Measurements from ENCODE around the gene TGFA. TPM values are rescaled to one million over a fixed set of nuclear protein-coding genes. Genes with fewer than 3 reads are reported as not detected.

The TGFA gene
- total and polyA plus RNA-seq, 3 experiments from 2014 or later = 0.35 to 3.0 (median 0.42) TPM

DNA sequence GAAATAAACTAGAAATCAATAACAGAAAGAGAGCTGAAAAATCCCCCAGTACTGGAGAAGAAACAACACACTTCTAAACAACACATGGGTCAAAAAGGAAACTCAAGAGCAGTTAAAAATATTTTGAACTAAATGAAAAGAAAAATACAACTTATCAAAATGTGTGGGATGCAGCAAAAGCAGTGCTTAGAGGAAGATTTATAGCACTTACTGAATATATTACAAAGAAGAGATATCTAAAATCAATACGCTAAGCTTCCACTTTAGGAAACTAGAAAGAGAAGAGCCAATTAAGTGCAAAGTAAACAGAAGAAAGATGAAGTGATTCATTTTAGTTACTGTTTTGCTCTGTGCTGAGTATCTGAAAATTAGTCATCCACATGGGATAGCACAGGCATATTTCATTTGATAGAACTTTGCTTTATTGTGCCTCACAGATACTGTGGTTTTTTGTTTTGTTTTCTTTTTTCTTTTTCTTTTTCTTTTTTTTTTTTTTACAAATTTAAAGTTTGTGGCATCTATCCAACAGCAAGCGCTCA lies 17.0 kb downstream of the TGFA start:
- no peak overlapping the region for H3K4me3 Mint-ChIP-seq
- Histone ChIP-seq H3K4me3 (ENCODE audit: low read length) (no peak overlapping the region), H3K27me3 (ENCODE audit: insufficient read depth, low read length, poor library complexity, severe bottlenecking) (no peaks in the 10 kb centered on the region), H3K4me1 (ENCODE audit: insufficient read depth, low read length) (no peaks in the 10 kb centered on the region), H3K27ac (ENCODE audit: low read depth, low read length) (no peak overlapping the region), H3K9me3 (ENCODE audit: low read length) (no peaks in the 10 kb centered on the region), H3K36me3 (ENCODE audit: insufficient read depth, low read length) (no peaks in the 10 kb centered on the region)
- peaks cover 4 to 12% (median 8%) of the 10 kb centered on the region in 5 donors for H3K9me3 Mint-ChIP-seq
- H3K27ac Mint-ChIP-seq = no peak overlapping the region
- CTCF ChIA-PET = no interaction called here
- DNase-seq = no peak
- H3K36me3 Mint-ChIP-seq = peaks cover 0 to 18% (median 3%) of the 10 kb centered on the region in 3 donors
- POLR2A ChIA-PET = no interaction called here
- H3K27me3 Mint-ChIP-seq = peaks cover 0 to 25% of the 10 kb centered on the region in 2 donors
- peaks cover 0 to 4% (median 2%) of the 10 kb centered on the region in 3 donors for H3K4me1 Mint-ChIP-seq

DNA sequence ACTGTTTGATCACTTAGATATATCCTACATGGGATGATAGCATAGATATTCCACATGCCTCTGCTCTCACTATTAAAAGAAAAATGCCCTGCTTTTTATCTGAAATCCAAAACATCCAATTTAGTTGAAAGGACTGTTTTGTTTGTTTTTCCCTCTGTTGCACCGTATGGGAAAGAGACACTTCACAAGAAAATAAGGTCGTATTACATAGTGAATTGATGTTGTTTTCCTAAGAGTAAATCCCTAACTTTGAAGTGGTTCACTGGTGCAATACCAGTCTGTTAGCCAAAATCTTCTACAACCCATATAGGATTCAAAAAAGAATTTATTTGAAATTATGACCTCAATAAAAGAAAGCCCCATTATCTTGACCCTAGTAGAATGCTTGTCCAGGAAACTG lies 18.1 kb downstream of the TGFA start:
- H3K27me3 Mint-ChIP-seq = peaks cover 0 to 25% of the 10 kb centered on the region in 2 donors
- Histone ChIP-seq H3K27ac (ENCODE audit: low read depth, low read length) (no peak overlapping the region), H3K9me3 (ENCODE audit: low read length) (no peaks in the 10 kb centered on the region), H3K4me1 (ENCODE audit: insufficient read depth, low read length) (no peaks in the 10 kb centered on the region), H3K27me3 (ENCODE audit: insufficient read depth, low read length, poor library complexity, severe bottlenecking) (no peaks in the 10 kb centered on the region), H3K4me3 (ENCODE audit: low read length) (no peak overlapping the region), H3K36me3 (ENCODE audit: insufficient read depth, low read length) (no peaks in the 10 kb centered on the region)
- no peak for DNase-seq
- H3K4me3 Mint-ChIP-seq = no peak overlapping the region
- CTCF ChIA-PET = no interaction called here
- no peak overlapping the region for H3K27ac Mint-ChIP-seq
- H3K4me1 Mint-ChIP-seq = peaks cover 0 to 6% (median 2%) of the 10 kb centered on the region in 3 donors
- POLR2A ChIA-PET = no interaction called here
- peaks cover 4 to 12% (median 8%) of the 10 kb centered on the region in 5 donors for H3K9me3 Mint-ChIP-seq
- peaks cover 0 to 18% (median 3%) of the 10 kb centered on the region in 3 donors for H3K36me3 Mint-ChIP-seq

GRCh38 chr2:70534183-70534836 lies 19.3 kb downstream of the TGFA start:
- H3K36me3 Mint-ChIP-seq = peaks cover 0 to 18% (median 3%) of the 10 kb centered on the region in 3 donors
- peaks cover 0 to 29% of the 10 kb centered on the region in 2 donors for H3K27me3 Mint-ChIP-seq
- Histone ChIP-seq H3K4me1 (ENCODE audit: insufficient read depth, low read length) (no peaks in the 10 kb centered on the region), H3K36me3 (ENCODE audit: insufficient read depth, low read length) (no peaks in the 10 kb centered on the region), H3K9me3 (ENCODE audit: low read length) (no peaks in the 10 kb centered on the region), H3K27ac (ENCODE audit: low read depth, low read length) (no peak overlapping the region), H3K4me3 (ENCODE audit: low read length) (no peak overlapping the region), H3K27me3 (ENCODE audit: insufficient read depth, low read length, poor library complexity, severe bottlenecking) (no peaks in the 10 kb centered on the region)
- H3K27ac Mint-ChIP-seq = peak overlapping the region in 1 of 8 donors; percentile 4
- peaks cover 0 to 6% (median 2%) of the 10 kb centered on the region in 3 donors for H3K4me1 Mint-ChIP-seq
- no peak for DNase-seq
- CTCF ChIA-PET = no interaction called here
- no peak overlapping the region for H3K4me3 Mint-ChIP-seq
- peaks cover 4 to 12% (median 8%) of the 10 kb centered on the region in 5 donors for H3K9me3 Mint-ChIP-seq
- POLR2A ChIA-PET = no interaction called here

DNA sequence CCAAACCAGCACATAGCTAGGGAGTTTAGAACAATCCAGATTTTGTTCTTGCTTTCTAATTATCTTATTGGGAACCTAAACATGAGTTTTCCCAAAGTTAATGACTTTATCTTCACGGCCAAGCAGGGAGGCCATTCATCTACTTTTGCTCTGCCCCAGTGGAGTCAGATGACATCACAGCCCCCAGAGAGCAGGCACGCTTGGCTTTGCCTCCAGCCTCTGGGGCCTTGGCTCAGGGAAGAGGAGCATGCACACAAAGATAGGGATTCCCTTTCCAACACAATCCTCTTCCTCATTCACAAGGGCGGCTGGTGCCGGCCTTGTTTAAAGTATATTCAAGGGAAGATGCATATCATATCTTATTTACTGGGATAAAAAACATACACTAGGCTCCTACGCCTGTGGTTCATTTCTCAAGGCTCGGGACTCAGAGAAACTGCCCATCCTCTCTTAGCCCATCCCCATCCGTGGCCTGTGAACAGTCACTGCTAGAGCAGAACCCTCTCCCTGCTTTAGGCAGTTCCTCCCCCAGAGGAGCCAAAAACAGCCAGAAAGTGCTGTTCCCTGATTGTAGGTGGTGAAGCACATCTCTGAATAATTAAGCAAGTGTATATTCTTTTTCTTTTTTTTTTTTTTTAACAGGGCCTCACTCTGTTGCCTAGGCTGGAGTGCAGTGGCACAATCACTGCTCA lies 21.2 kb downstream of the TGFA start:
- H3K4me3 Mint-ChIP-seq = no peak overlapping the region
- CTCF ChIA-PET = no interaction called here
- Histone ChIP-seq H3K27me3 (ENCODE audit: insufficient read depth, low read length, poor library complexity, severe bottlenecking) (no peaks in the 10 kb centered on the region), H3K27ac (ENCODE audit: low read depth, low read length) (no peak overlapping the region), H3K4me1 (ENCODE audit: insufficient read depth, low read length) (no peaks in the 10 kb centered on the region), H3K9me3 (ENCODE audit: low read length) (no peaks in the 10 kb centered on the region), H3K36me3 (ENCODE audit: insufficient read depth, low read length) (no peaks in the 10 kb centered on the region), H3K4me3 (ENCODE audit: low read length) (no peak overlapping the region)
- peak overlapping the region in 2 of 8 donors; percentile 11 to 38 for H3K27ac Mint-ChIP-seq
- H3K4me1 Mint-ChIP-seq = peaks cover 0 to 6% (median 2%) of the 10 kb centered on the region in 3 donors
- H3K36me3 Mint-ChIP-seq = peaks cover 0 to 11% (median 0%) of the 10 kb centered on the region in 3 donors
- peaks cover 4 to 12% (median 8%) of the 10 kb centered on the region in 5 donors for H3K9me3 Mint-ChIP-seq
- POLR2A ChIA-PET = no interaction called here
- no peak for DNase-seq
- peaks cover 0 to 20% of the 10 kb centered on the region in 2 donors for H3K27me3 Mint-ChIP-seq

DNA sequence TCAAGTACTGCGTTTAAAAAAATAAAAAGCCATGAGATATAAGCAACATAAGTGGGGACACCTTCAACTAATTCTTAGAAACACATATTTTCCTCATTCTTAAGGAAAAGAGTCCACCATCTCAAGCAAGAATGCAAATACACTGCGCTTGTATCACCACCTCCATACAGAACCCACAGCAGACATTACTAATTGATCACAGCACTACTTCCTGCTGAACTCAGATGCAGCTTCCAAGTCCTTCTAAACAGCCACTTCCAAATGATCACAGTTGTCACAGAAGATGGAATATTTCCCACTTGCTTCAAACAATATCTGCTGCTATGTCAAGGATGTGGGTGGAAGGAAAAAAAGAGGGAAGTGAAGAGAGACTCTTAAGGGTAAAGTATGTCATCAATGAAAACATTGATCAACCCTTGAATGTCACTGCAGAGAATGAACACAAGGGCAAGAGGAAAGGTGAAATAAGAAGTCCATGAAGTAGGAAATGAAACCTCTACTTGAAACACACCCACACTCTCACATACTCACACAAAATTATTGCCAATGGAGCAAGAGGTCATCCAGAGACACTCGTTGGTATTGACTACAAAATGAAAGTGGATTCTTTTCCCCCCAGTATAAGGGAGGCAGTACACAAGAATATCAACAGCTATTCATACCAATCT lies 22.1 kb downstream of the TGFA start:
- H3K4me3 ChIP-seq (ENCODE audit: low read length) = no peak overlapping the region
- Mint-ChIP-seq H3K4me3 (no peak overlapping the region), H3K27me3 (peaks cover 0 to 20% of the 10 kb centered on the region in 2 donors), H3K9me3 (peaks cover 4 to 7% (median 6%) of the 10 kb centered on the region in 5 donors), H3K27ac (peak overlapping the region in 1 of 8 donors; percentile 61), H3K36me3 (peaks cover 0 to 10% (median 0%) of the 10 kb centered on the region in 3 donors), H3K4me1 (peaks cover 0 to 6% (median 2%) of the 10 kb centered on the region in 3 donors)
- no peak for DNase-seq
- CTCF ChIA-PET = no interaction called here
- POLR2A ChIA-PET = no interaction called here
- H3K9me3 ChIP-seq (ENCODE audit: low read length) = no peaks in the 10 kb centered on the region
- H3K27ac ChIP-seq (ENCODE audit: low read depth, low read length) = no peak overlapping the region
- H3K4me1 ChIP-seq (ENCODE audit: insufficient read depth, low read length) = no peaks in the 10 kb centered on the region
- H3K36me3 ChIP-seq (ENCODE audit: insufficient read depth, low read length) = no peaks in the 10 kb centered on the region
- no peaks in the 10 kb centered on the region for H3K27me3 ChIP-seq (ENCODE audit: insufficient read depth, low read length, poor library complexity, severe bottlenecking)

DNA sequence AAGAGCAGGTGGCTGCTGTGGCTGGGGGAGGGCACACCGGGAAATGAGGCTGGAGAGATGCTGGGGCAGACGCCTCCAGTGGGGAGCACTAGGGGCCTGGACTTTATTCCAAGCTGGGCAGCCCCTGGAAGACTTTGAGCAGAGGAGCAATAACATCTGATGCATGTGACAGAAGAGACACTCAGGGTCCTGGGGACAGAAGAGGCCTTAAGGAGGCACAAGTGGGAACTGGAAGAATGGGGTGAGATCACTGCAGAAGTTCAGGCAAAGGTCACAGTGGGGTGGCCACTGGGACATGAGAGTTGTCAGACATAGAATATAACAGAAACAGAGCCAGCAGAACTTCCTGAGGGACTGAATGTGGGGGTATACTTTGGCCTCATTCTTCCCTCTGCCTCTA lies 24.0 kb downstream of the TGFA start:
- H3K9me3 ChIP-seq (ENCODE audit: low read length) = no peaks in the 10 kb centered on the region
- ChIA-PET POLR2A (no interaction called here), CTCF (no interaction called here)
- H3K27ac Mint-ChIP-seq = peak overlapping the region in 4 of 8 donors; percentile 14 to 60 (median 38)
- H3K27ac ChIP-seq (ENCODE audit: low read depth, low read length) = no peak overlapping the region
- H3K4me1 Mint-ChIP-seq = peaks cover 5 to 13% (median 7%) of the 10 kb centered on the region in 3 donors
- H3K27me3 Mint-ChIP-seq = peaks cover 0 to 4% of the 10 kb centered on the region in 2 donors
- no peaks in the 10 kb centered on the region for H3K36me3 ChIP-seq (ENCODE audit: insufficient read depth, low read length)
- H3K4me1 ChIP-seq (ENCODE audit: insufficient read depth, low read length) = peaks cover 7% of the 10 kb centered on the region
- DNase-seq = no peak
- no peaks in the 10 kb centered on the region for H3K27me3 ChIP-seq (ENCODE audit: insufficient read depth, low read length, poor library complexity, severe bottlenecking)
- no peak overlapping the region for H3K4me3 ChIP-seq (ENCODE audit: low read length)
- H3K4me3 Mint-ChIP-seq = no peak overlapping the region
- no peaks in the 10 kb centered on the region for H3K36me3 Mint-ChIP-seq
- H3K9me3 Mint-ChIP-seq = peaks cover 0 to 1% (median 0%) of the 10 kb centered on the region in 5 donors

DNA sequence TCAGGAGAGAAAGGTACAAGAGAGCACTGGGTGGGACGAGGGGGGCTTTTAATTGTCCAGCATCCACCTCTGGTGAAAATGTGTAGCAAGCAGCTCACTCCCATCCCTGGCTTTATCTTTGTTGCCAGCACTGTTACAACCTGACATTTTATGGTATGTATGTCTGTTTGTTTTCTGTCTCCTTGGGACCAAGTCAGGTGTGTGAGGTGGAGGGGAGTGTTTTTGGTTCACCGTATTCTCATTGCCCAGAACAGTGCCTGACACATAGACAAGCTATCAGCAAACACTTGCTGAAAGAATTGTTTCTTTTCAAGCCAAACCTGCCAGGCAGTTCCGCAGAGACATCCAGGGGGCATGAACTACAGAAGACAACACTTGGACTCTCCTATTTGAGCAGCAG lies 24.7 kb downstream of the TGFA start:
- no peaks in the 10 kb centered on the region for H3K36me3 ChIP-seq (ENCODE audit: insufficient read depth, low read length)
- ChIA-PET CTCF (no interaction called here), POLR2A (no interaction called here)
- peaks cover 12 to 20% (median 14%) of the 10 kb centered on the region in 3 donors for H3K4me1 Mint-ChIP-seq
- H3K27ac ChIP-seq (ENCODE audit: low read depth, low read length) = no peak overlapping the region
- no peak overlapping the region for H3K4me3 Mint-ChIP-seq
- H3K27me3 Mint-ChIP-seq = peaks cover 0 to 4% of the 10 kb centered on the region in 2 donors
- H3K4me3 ChIP-seq (ENCODE audit: low read length) = no peak overlapping the region
- H3K27me3 ChIP-seq (ENCODE audit: insufficient read depth, low read length, poor library complexity, severe bottlenecking) = no peaks in the 10 kb centered on the region
- no peaks in the 10 kb centered on the region for H3K9me3 ChIP-seq (ENCODE audit: low read length)
- H3K27ac Mint-ChIP-seq = no peak overlapping the region
- H3K9me3 Mint-ChIP-seq = peaks cover 0 to 1% (median 0%) of the 10 kb centered on the region in 5 donors
- DNase-seq = no peak
- peaks cover 14% of the 10 kb centered on the region for H3K4me1 ChIP-seq (ENCODE audit: insufficient read depth, low read length)
- no peaks in the 10 kb centered on the region for H3K36me3 Mint-ChIP-seq

DNA sequence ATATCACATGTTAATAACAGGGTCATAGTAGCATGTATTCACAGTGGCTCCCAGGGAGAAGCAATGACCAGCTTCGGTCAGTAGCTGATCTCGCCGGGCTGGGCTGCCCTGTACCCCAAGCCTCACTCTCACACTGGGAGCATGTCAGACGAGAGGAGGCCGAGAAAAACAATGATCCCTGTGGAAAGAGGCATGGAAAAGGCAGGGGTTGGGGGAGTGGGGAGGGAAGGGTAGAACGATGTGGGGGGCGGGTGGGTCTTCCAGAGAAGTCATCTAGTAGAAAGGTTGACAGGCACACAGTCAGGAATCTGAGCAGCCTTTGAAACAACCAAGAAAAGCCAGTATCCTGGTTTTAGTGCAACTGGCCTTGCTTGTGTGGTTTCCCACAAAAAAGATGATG lies 25.4 kb downstream of the TGFA start:
- ChIA-PET POLR2A (no interaction called here), CTCF (no interaction called here)
- H3K27me3 Mint-ChIP-seq = peaks cover 0 to 4% of the 10 kb centered on the region in 2 donors
- H3K36me3 Mint-ChIP-seq = no peaks in the 10 kb centered on the region
- no peak overlapping the region for H3K4me3 ChIP-seq (ENCODE audit: low read length)
- no peak overlapping the region for H3K27ac ChIP-seq (ENCODE audit: low read depth, low read length)
- no peak overlapping the region for H3K27ac Mint-ChIP-seq
- H3K9me3 ChIP-seq (ENCODE audit: low read length) = no peaks in the 10 kb centered on the region
- H3K27me3 ChIP-seq (ENCODE audit: insufficient read depth, low read length, poor library complexity, severe bottlenecking) = no peaks in the 10 kb centered on the region
- peaks cover 18 to 26% (median 20%) of the 10 kb centered on the region in 3 donors for H3K4me1 Mint-ChIP-seq
- H3K9me3 Mint-ChIP-seq = peaks cover 0 to 1% (median 0%) of the 10 kb centered on the region in 5 donors
- H3K36me3 ChIP-seq (ENCODE audit: insufficient read depth, low read length) = no peaks in the 10 kb centered on the region
- peaks cover 20% of the 10 kb centered on the region for H3K4me1 ChIP-seq (ENCODE audit: insufficient read depth, low read length)
- H3K4me3 Mint-ChIP-seq = no peak overlapping the region
- no peak for DNase-seq

Data from CD8-positive, alpha-beta memory T cell (primary cell).